ENCODE measurements around the gene NXPE3.

DNA sequence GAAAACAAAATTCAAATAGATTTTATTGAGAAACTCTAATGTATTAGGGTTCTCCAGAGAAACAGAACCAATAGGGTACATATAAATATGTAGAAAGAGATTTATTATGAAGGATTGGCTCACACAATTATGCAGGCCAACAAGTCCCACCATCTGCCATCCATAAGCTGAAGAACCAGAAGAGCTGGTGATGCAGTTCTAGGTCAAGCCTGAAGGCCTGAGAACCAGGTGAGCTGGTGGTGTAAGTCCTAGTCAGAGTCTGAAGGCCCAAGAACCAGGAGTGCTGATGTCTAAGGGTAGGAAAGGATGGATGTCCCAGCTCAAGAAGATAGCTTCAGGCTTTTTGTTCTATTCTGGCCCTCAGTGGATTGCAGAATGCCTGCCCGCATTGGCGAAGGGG lies 67.7 kb downstream of the NXPE3 start:
- TF ChIP-seq, protein P1, sequence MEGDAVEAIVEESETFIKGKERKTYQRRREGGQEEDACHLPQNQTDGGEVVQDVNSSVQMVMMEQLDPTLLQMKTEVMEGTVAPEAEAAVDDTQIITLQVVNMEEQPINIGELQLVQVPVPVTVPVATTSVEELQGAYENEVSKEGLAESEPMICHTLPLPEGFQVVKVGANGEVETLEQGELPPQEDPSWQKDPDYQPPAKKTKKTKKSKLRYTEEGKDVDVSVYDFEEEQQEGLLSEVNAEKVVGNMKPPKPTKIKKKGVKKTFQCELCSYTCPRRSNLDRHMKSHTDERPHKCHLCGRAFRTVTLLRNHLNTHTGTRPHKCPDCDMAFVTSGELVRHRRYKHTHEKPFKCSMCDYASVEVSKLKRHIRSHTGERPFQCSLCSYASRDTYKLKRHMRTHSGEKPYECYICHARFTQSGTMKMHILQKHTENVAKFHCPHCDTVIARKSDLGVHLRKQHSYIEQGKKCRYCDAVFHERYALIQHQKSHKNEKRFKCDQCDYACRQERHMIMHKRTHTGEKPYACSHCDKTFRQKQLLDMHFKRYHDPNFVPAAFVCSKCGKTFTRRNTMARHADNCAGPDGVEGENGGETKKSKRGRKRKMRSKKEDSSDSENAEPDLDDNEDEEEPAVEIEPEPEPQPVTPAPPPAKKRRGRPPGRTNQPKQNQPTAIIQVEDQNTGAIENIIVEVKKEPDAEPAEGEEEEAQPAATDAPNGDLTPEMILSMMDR (IDR thresholded peaks at IDR 0.05; ENCODE audit: low read length), result no peak
- no peak for TF ChIP-seq EZH2 (IDR thresholded peaks at IDR 0.05; ENCODE audit: borderline replicate concordance, low read length)

All from OCI-LY1 (cell line).